SK-N-SH (cell line): ENCODE measurements around the gene BCL6. TPM values are rescaled to one million over a fixed set of nuclear protein-coding genes. Genes with fewer than 3 reads are reported as not detected.

Source experiments
- CTCF ChIA-PET: fragments of 300-600, 350-600 bp; formaldehyde crosslinking; extraction: SDS; loops from one replicate; lab custom pipeline; 2021; lab: Yijun Ruan, JAX
- POLR2A ChIA-PET: fragments of 350-600 bp; sonication (Branson Sonifier 250); formaldehyde crosslinking; extraction: SDS; loops from one replicate; lab custom pipeline; 2020; ENCODE audit warnings: antibody characterized with exemption, inconsistent platforms; lab: Yijun Ruan, JAX
- DNase-seq: peaks from one replicate; pipeline ENCODE4 v3.0.0; 2012
- H2AFZ ChIP-seq: fragments of 200-600 bp; sonication (generic); 2 replicates; pipeline ENCODE4 v1.8.1; 2016; ENCODE audit warnings: antibody characterized with exemption, mild to moderate bottlenecking, low read depth
- H3F3A ChIP-seq: fragments of 200-600 bp; sonication (generic); replicated peaks from 2 replicates; pipeline ENCODE3; 2016; ENCODE audit warnings: antibody characterized with exemption, mild to moderate bottlenecking; ENCODE audit not compliant: insufficient read depth
- H3K27ac ChIP-seq, 2 experiments: fragments of 200-500 bp in 1 of 2; fragments of 200-600 bp in 1 of 2; sonication (Bioruptor generic) in 1 of 2; sonication (generic), shearing (Covaris generic) in 1 of 2; 2 replicates each; pipeline versions ENCODE4 v1.5.1 to v1.6.1; 2014 to 2016; ENCODE audit warnings: low read depth in 2 of 2, inconsistent platforms in 1 of 2, low read length in 1 of 2, mild to moderate bottlenecking in 1 of 2, mixed read lengths in 1 of 2
- H3K27me3 ChIP-seq: fragments of 200-600 bp; sonication (generic), shearing (Covaris generic); 2 replicates; pipeline ENCODE4 v1.6.1; 2016; ENCODE audit warnings: mixed run types; ENCODE audit not compliant: insufficient read depth
- H3K36me3 ChIP-seq, 2 experiments: fragments of 200-500 bp in 1 of 2; fragments of 200-600 bp in 1 of 2; sonication (Bioruptor generic) in 1 of 2; sonication (generic) in 1 of 2; replicated peaks in 1 of 2; 2 replicates each; pipeline versions ENCODE3 to v1.5.1; 2014 to 2016; ENCODE audit warnings: low read length in 1 of 2, mild to moderate bottlenecking in 1 of 2; ENCODE audit not compliant: insufficient read depth in 2 of 2, control insufficient read depth in 1 of 2
- H3K4me1 ChIP-seq, 2 experiments: fragments of 200-500 bp in 1 of 2; fragments of 200-600 bp in 1 of 2; sonication (Bioruptor generic) in 1 of 2; sonication (generic), shearing (Covaris generic) in 1 of 2; 2 replicates each; pipeline versions ENCODE4 v1.5.1 to v1.6.1; 2014 to 2016; ENCODE audit warnings: low read depth in 1 of 2, low read length in 1 of 2, mixed run types in 1 of 2; ENCODE audit not compliant: insufficient read depth in 2 of 2, control insufficient read depth in 1 of 2
- H3K4me2 ChIP-seq: fragments of 200-600 bp; sonication (generic), shearing (Covaris generic); 2 replicates; pipeline ENCODE4 v1.6.1; 2017; ENCODE audit warnings: mixed run types
- H3K4me3 ChIP-seq, 2 experiments: fragments of 200-500 bp in 1 of 2; fragments of 200-600 bp in 1 of 2; sonication (Bioruptor generic) in 1 of 2; sonication (generic), shearing (Covaris generic) in 1 of 2; 2 replicates each; pipeline versions ENCODE4 v1.5.1 to v1.8.1; 2014 to 2016; ENCODE audit warnings: low read depth in 2 of 2, inconsistent platforms in 1 of 2, low read length in 1 of 2, mild to moderate bottlenecking in 1 of 2, mixed read lengths in 1 of 2, moderate library complexity in 1 of 2
- H3K79me2 ChIP-seq: fragments of 200-600 bp; sonication (generic); 2 replicates; pipeline ENCODE4 v1.8.1; 2017; ENCODE audit warnings: mild to moderate bottlenecking; ENCODE audit not compliant: insufficient read depth
- H3K9ac ChIP-seq: fragments of 200-600 bp; sonication (generic); 2 replicates; pipeline ENCODE4 v1.6.1; 2017; ENCODE audit warnings: mixed run types
- H3K9me2 ChIP-seq: fragments of 200-600 bp; sonication (generic); 2 replicates; pipeline ENCODE4 v1.6.1; 2017; ENCODE audit warnings: mixed run types
- H3K9me3 ChIP-seq: fragments of 200-600 bp; sonication (generic); 2 replicates; pipeline ENCODE4 v1.6.1; 2017; ENCODE audit warnings: mixed run types, mild to moderate bottlenecking, moderate library complexity
- H4K20me1 ChIP-seq: fragments of 200-600 bp; sonication (generic); 2 replicates; pipeline ENCODE4 v1.6.1; 2017; ENCODE audit warnings: mild to moderate bottlenecking, mixed run types; ENCODE audit not compliant: insufficient read depth
- EZH2phosphoT487 ChIP-seq: fragments of 200-600 bp; sonication (generic); IDR thresholded peaks from 2 replicates; pipeline ENCODE4 v1.6.1; 2017; ENCODE audit warnings: low read depth, mixed run types, mild to moderate bottlenecking, antibody characterized with exemption, moderate library complexity, borderline replicate concordance
- FOSL2 ChIP-seq: IDR thresholded peaks from 2 replicates; pipeline ENCODE4 v1.4.0; 2012; ENCODE audit warnings: low read depth, mild to moderate bottlenecking, moderate library complexity, borderline replicate concordance
- GABPA ChIP-seq: IDR thresholded peaks from 2 replicates; pipeline ENCODE4 v1.4.0; 2012; ENCODE audit warnings: low read depth, mild to moderate bottlenecking
- IRF3 ChIP-seq: fragments of 150-350 bp; IDR thresholded peaks from 2 replicates; pipeline ENCODE4 v1.6.1; 2016; ENCODE audit warnings: mild to moderate bottlenecking, low read depth, low read length
- MAX ChIP-seq: IDR thresholded peaks from 2 replicates; pipeline ENCODE4 v1.4.0; 2012; ENCODE audit warnings: low read depth
- NRF1 ChIP-seq: IDR thresholded peaks from 2 replicates; pipeline ENCODE4 v1.6.1; 2012; ENCODE audit warnings: low read depth, mild to moderate bottlenecking, low read length
- RCOR1 ChIP-seq: fragments of 150-350 bp; IDR thresholded peaks from 2 replicates; pipeline ENCODE4 v1.6.1; 2017; ENCODE audit warnings: antibody characterized with exemption, low read length
- SMC3 ChIP-seq: IDR thresholded peaks from 2 replicates; pipeline ENCODE4 v1.6.1; 2012; ENCODE audit warnings: low read depth, low read length, improper control_type of control experiment
- YY1 ChIP-seq: IDR thresholded peaks from 2 replicates; pipeline ENCODE4 v1.4.0; 2012; ENCODE audit warnings: low read depth, mild to moderate bottlenecking
- WGBS: methylation state at CpG from one replicate; pipeline ENCODE4 v1.1.6; 2017; ENCODE audit warnings: low lambda C conversion rate; 5-methylcytosine and 5-hydroxymethylcytosine counted together
- polyA plus RNA-seq, 3 experiments: library from polyadenylated mRNA; depleted of rRNA; stranded (reverse); fragments of >200 nt; gene quantifications; 2 replicates each; pipeline ENCODE4 v1.2.3, GENCODE V29; 2012
- TF ChIP-seq, protein P1 (sequence below): IDR thresholded peaks from 2 replicates; pipeline ENCODE4 v1.4.0; 2012; ENCODE audit warnings: low read depth, borderline replicate concordance

BCL6 gene
- polyA plus RNA-seq, 1 of the 3 experiments (the other 2 are of a cell fraction): 13.8 TPM

DNA sequence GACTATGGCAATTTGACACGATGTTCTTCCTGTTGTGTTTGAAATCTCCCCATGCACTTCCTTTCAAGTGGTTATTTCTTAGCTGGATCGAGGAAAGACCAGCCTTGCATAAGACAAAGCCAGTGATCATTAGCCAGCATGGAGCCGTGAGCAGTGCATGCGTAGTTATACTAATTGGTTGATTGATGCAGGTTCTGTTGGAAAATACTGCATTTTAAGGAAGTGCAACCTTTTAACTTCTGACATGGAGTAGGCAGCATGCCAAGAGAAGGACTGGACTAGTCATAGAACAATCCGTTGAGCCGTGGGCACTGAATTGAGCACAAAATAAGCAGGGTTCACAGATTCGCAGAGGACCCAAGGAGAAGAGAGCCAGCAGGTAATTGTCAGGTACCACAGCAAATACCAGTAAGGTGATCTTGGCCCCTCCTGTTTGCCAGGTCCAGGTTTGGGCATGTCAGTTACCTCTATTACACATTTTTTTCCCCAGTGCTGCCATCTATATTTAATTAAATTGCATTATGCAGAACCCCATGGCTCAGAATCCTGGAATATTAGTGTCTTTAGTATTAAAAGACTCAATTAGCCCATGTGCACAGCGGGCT lies 29.0 kb upstream of the BCL6 start:
- Histone ChIP-seq H3K36me3 (no peaks in the 10 kb centered on the region), H3K9ac (no peak overlapping the region), H3K27ac (no peak overlapping the region), H3K9me3 (no peaks in the 10 kb centered on the region), H2AFZ (0 out of 2 replicates have a peak overlapping the region, but pooled peaks have one; percentile 42), H3F3A (peaks cover 12% of the 10 kb centered on the region), H3K4me3 (no peak overlapping the region), H3K4me2 (no peak overlapping the region), H3K79me2 (no peaks in the 10 kb centered on the region), H4K20me1 (no peaks in the 10 kb centered on the region), H3K27me3 (no peaks in the 10 kb centered on the region), H3K9me2 (no peaks in the 10 kb centered on the region), H3K4me1 (no peaks in the 10 kb centered on the region; a peak in 1 of 4 replicates)
- ChIA-PET CTCF (no interaction called here), POLR2A (no interaction called here)
- no peak for DNase-seq
- WGBS: 31% methylated on average over 8 of the region's 8 CpGs
- TF ChIP-seq EZH2phosphoT487 (no peak), FOSL2 (no peak), NRF1 (no peak), MAX (no peak), SMC3 (no peak), GABPA (no peak), RCOR1 (no peak)
- TF ChIP-seq, protein P1, sequence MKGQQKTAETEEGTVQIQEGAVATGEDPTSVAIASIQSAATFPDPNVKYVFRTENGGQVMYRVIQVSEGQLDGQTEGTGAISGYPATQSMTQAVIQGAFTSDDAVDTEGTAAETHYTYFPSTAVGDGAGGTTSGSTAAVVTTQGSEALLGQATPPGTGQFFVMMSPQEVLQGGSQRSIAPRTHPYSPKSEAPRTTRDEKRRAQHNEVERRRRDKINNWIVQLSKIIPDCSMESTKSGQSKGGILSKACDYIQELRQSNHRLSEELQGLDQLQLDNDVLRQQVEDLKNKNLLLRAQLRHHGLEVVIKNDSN: no peak

GRCh38 chr3:187773233-187774184 lies 28.2 kb upstream of the BCL6 start:
- Histone ChIP-seq H3K27ac (no peak overlapping the region), H3K4me2 (no peak overlapping the region), H3K27me3 (no peaks in the 10 kb centered on the region), H3K36me3 (no peaks in the 10 kb centered on the region), H3K4me3 (no peak overlapping the region), H3K4me1 (no peaks in the 10 kb centered on the region; a peak in 1 of 4 replicates), H3K79me2 (no peaks in the 10 kb centered on the region), H3K9ac (no peak overlapping the region)
- CTCF ChIA-PET: no interaction called here
- DNase-seq: no peak
- TF ChIP-seq SMC3 (no peak), YY1 (no peak), IRF3 (no peak)
- TF ChIP-seq, all 33 proteins: peak for 0
- H3F3A ChIP-seq: peaks cover 12% of the 10 kb centered on the region
- H4K20me1 ChIP-seq: no peaks in the 10 kb centered on the region
- 0 out of 2 replicates have a peak overlapping the region, but pooled peaks have one; percentile 42 for H2AFZ ChIP-seq
- H3K9me2 ChIP-seq: no peaks in the 10 kb centered on the region
- 76% methylated on average over 19 of the region's 19 CpGs for WGBS
- POLR2A ChIA-PET: no interaction called here
- no peaks in the 10 kb centered on the region for H3K9me3 ChIP-seq
